Measurements from ENCODE around the gene NR6A1.

The NR6A1 gene

DNA sequence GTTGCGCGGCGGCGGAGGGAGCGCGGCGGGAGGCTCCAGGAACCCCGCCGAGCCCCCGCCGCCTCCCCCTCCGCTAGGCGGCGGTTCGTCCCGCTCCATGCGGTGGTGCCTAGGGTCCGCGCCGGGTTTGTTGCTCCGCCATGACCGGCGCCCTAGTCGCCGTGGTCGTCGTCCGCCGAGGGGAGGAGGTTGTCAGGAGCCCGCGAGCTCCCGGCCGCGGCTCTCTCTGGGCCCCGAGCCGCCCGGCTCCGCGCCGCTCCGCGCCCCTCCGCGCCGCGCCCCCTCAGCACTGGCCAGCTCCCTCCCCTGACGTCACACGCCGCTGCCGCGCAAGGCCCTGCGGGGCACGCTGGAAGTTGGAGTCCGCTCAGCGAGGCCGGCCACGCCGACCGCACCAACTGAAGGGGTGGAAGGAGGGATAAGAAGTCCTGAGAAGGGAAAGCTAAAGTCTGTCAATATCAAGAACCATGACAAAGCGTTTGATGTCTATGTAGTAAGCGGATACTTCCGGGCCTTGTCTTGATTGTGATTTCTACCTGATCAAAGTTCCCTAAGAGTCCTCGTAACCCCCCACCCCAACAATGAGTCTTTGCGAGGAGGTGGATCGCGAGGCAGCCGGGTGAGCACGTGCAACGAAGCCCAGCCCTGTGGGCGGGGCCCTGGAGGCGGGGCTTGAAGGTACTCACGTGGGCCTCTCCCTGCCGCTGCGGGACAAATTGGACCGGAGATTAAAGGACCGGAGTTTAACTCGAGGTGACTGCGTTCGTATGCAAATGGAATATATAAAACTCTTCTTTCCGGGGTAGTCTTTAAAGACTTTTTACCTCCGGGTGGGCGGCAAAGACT lies at the start of gene NR6A1:
Gene NR6A1, minus strand, starts transcription at position 291 of the 846 bp plus-strand sequence.
- peak within 1 kb of the TSS; percentile 86 for H3K4me3 Mint-ChIP-seq
- DNase-seq (peak; percentile 94), ATAC-seq (peak; percentile 93)
- H3K36me3 Mint-ChIP-seq (ENCODE audit: low read depth): no peaks in the 10 kb centered on the region
- peaks cover 68% of the 10 kb centered on the region for H3K27me3 Mint-ChIP-seq
- H3K9me3 Mint-ChIP-seq: no peaks in the 10 kb centered on the region
- H3K27ac Mint-ChIP-seq: peak within 1 kb of the TSS; percentile 92
- H3K4me1 Mint-ChIP-seq: peaks cover 42% of the 10 kb centered on the region

DNA sequence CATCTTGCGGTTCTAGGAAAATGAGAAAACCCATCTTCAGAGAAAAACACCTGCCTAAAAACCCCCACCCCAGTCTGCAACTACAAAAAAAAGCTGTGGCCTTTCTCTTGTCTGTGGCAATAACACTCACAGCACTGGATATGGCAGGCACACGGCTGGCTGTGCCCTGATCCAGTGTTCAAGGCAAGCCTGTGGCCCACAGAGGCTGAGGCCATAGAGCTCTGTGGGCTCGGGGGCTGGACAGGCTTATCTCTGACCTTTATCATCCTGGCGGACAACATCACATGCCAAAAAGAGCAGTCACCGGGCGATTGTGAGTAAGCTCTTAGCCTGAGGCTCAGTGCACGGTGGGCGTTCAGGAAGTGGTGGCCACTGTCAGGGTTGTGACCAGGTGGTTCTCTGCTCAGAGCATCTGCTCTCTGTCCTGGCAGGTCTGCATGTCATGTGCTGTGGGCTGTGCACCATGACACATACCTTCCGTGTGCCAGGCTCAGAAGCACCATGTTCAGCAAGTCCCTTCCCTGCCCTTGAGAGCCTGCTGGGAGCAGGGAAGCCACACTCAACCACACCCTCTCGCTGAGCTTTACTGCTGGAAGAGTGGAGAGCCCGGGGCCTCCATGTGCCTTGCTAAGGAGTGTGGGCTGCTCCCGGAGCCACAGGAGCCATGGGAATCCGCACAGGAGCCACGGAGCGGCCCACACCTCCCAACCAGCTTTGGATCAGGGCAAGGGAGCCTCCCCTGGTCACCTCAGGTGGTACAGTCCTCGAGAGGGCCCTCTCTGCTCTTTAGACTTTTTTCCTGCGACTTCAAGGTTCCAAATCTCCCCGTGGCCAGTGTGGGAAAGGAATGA lies 47.5 kb upstream of the NR6A1 start:
- H3K9me3 Mint-ChIP-seq: no peaks in the 10 kb centered on the region
- ATAC-seq (peak; percentile 88), DNase-seq (peak; percentile 28)
- H3K4me1 Mint-ChIP-seq: peaks cover 7% of the 10 kb centered on the region
- no peaks in the 10 kb centered on the region for H3K36me3 Mint-ChIP-seq (ENCODE audit: low read depth)
- no peak overlapping the region for H3K4me3 Mint-ChIP-seq
- H3K27ac Mint-ChIP-seq: no peak overlapping the region
- H3K27me3 Mint-ChIP-seq: peaks cover 8% of the 10 kb centered on the region

DNA sequence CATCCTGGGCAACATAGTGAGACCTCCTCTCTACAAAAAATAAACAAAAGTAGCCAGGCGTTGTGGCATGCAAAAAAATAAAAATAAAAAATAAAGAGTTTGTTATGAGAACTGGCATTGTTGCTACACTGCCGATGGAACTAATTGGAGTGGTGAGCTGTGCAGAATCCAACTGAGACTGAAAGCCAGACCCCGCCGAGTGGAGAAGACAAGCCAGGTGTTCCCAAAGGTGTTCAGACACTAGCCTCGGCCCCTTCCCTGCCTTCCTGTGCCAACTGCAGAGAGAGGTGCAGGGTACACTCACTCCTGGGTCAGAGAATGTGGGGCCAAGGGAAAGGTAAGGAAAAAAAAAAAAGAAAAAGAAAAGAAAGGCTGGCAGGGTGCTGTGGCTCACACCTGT lies 44.5 kb upstream of the NR6A1 start:
- peaks cover 10% of the 10 kb centered on the region for H3K4me1 Mint-ChIP-seq
- no peak for ATAC-seq

DNA sequence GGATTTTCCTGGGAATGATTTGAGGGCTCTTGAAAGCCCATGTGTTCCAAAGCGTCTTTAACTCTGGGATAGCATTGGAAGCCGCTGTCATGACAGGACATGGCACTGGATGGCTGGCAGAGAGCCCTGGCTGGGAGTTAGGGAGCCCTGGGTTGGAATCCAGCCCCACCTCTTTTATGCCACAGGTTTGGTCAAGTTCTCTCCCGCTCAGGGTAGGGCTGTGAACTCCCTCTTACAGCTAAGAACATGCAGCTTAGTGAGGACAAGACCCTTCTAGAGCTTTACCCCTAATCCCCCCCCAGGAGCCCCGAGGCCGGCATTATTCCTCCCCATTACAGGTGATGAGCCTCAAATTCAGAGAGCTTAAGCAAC lies 43.0 kb upstream of the NR6A1 start:
- Mint-ChIP-seq H3K4me3 (no peak overlapping the region), H3K27ac (no peak overlapping the region), H3K4me1 (peaks cover 10% of the 10 kb centered on the region), H3K9me3 (no peaks in the 10 kb centered on the region), H3K36me3 (ENCODE audit: low read depth) (no peaks in the 10 kb centered on the region), H3K27me3 (peaks cover 8% of the 10 kb centered on the region)
- ATAC-seq: no peak
- no peak for DNase-seq

More for the DNA sequence above, 44.5 kb upstream of the NR6A1 start:
- Mint-ChIP-seq H3K27me3 (peaks cover 8% of the 10 kb centered on the region), H3K9me3 (no peaks in the 10 kb centered on the region), H3K27ac (no peak overlapping the region), H3K4me3 (no peak overlapping the region), H3K36me3 (ENCODE audit: low read depth) (no peaks in the 10 kb centered on the region)
- DNase-seq: no peak

DNA sequence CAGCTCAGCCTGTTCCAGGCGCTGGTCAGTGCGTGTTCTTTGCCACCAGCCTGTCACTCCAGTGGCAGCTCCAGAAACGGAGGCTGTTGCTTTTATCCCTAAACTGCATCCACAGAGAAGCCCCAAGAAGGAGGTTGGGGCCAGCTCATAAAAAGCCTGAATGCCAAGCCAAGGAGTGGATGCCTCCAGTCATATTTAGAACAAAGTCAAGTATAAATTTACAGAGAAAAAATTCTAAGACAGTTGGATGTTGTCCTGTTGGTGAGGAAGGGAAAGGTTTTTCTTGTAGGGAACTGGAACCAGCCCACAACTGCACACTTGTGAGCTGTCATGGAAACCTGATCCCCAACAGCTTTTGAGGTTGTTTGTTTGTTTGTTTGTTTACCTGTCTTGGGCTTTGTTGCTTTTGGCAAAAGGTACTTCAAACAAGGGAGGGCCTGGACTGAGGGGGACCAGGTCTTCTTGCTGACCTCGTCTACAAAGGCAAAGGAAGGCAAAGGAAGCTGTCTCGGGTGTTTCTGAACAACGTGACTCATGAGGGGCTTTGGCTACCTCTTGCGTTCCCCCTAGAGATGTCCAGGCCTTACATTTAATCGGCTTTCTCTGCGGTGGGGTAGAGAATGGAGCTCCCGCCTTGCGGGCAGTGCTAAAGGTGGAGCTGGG lies 42.5 kb upstream of the NR6A1 start:
- Mint-ChIP-seq H3K27me3 (peaks cover 8% of the 10 kb centered on the region), H3K27ac (no peak overlapping the region), H3K4me3 (no peak overlapping the region), H3K36me3 (ENCODE audit: low read depth) (no peaks in the 10 kb centered on the region), H3K4me1 (peaks cover 9% of the 10 kb centered on the region), H3K9me3 (no peaks in the 10 kb centered on the region)
- no peak for DNase-seq
- no peak for ATAC-seq

DNA sequence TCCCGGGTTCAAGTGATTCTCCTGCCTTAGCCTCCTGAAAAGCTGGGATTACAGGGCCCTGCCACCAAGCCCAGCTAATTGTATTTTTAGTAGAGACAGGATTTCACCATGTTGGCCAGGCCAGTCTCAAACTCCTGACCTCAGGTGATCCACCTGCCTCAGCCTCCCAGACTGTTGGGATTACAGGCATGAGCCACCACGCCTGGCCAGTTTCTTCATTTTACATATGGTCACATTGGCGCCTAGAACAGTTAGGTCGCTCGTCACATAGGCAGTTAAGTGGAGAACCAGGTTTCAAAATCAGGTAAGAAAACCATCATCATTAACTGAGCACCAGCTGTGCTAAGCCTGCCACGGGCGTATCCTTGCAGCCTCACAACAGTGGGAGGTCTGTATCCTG lies 41.9 kb upstream of the NR6A1 start:
- H3K4me1 Mint-ChIP-seq: peaks cover 3% of the 10 kb centered on the region
- no peak overlapping the region for H3K4me3 Mint-ChIP-seq
- DNase-seq (no peak), ATAC-seq (no peak)
- peaks cover 9% of the 10 kb centered on the region for H3K27me3 Mint-ChIP-seq
- no peak overlapping the region for H3K27ac Mint-ChIP-seq
- no peaks in the 10 kb centered on the region for H3K9me3 Mint-ChIP-seq
- H3K36me3 Mint-ChIP-seq (ENCODE audit: low read depth): no peaks in the 10 kb centered on the region

GRCh38 chr9:124812441-124812876 lies 41.3 kb upstream of the NR6A1 start:
- ATAC-seq: no peak
- Mint-ChIP-seq H3K9me3 (no peaks in the 10 kb centered on the region), H3K27me3 (peaks cover 7% of the 10 kb centered on the region), H3K4me3 (no peak overlapping the region), H3K27ac (no peak overlapping the region), H3K4me1 (peaks cover 3% of the 10 kb centered on the region), H3K36me3 (ENCODE audit: low read depth) (no peaks in the 10 kb centered on the region)
- DNase-seq: peak; percentile 17

DNA sequence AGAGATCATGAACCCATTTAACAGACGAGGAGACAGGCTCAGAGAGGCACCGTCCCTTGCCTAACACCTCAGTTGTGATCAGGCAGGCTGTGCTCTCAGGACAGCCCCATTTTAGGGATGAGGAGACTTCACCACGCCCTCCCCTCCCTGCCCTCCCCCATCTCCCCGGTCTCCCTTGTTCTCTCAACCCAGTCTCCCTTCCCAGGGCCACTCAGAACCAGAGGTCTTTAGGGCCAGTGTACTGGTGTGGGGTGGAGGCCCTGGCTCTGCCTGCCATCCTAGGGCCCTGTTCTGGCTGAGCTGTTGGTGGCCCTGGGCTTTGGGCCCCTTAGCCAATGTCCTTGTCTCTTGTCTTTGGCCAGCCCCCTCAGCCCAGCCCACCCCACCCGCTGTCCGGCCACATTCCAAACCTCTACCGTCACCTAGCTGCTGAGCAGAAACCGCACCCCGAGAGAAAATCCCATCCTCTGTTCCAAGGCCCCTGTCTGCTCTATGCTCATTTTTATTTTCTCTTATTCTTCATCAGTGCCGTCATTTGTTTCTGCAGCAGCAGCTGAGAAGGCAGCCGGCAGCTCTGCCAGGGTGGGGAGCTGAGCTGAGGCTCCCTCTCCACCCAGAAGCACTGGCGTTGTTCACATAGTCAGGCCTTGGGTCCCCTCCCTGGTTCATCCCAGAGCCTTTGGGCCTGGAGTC lies 39.7 kb upstream of the NR6A1 start:
- peaks cover 2% of the 10 kb centered on the region for H3K27me3 Mint-ChIP-seq
- ATAC-seq (no peak), DNase-seq (no peak)
- no peaks in the 10 kb centered on the region for H3K36me3 Mint-ChIP-seq (ENCODE audit: low read depth)
- H3K4me1 Mint-ChIP-seq: peaks cover 3% of the 10 kb centered on the region
- H3K4me3 Mint-ChIP-seq: no peak overlapping the region
- no peak overlapping the region for H3K27ac Mint-ChIP-seq
- H3K9me3 Mint-ChIP-seq: no peaks in the 10 kb centered on the region

- no peak for DNase-seq
- no peak overlapping the region for H3K27ac Mint-ChIP-seq
- no peaks in the 10 kb centered on the region for H3K9me3 Mint-ChIP-seq
- H3K27me3 Mint-ChIP-seq: peaks cover 2% of the 10 kb centered on the region
- peaks cover 3% of the 10 kb centered on the region for H3K4me1 Mint-ChIP-seq
- no peak for ATAC-seq
- H3K4me3 Mint-ChIP-seq: no peak overlapping the region
- H3K36me3 Mint-ChIP-seq (ENCODE audit: low read depth): no peaks in the 10 kb centered on the region
Observed at GRCh38 chr9:124809741-124810500, 38.8 kb upstream of the NR6A1 start.

GRCh38 chr9:124809211-124809610 lies 38.1 kb upstream of the NR6A1 start:
- Mint-ChIP-seq H3K4me3 (no peak overlapping the region), H3K27me3 (peaks cover 2% of the 10 kb centered on the region), H3K4me1 (peaks cover 3% of the 10 kb centered on the region), H3K36me3 (ENCODE audit: low read depth) (no peaks in the 10 kb centered on the region), H3K9me3 (no peaks in the 10 kb centered on the region), H3K27ac (no peak overlapping the region)
- no peak for DNase-seq
- ATAC-seq: no peak

- peaks cover 2% of the 10 kb centered on the region for H3K27me3 Mint-ChIP-seq
- peaks cover 3% of the 10 kb centered on the region for H3K4me1 Mint-ChIP-seq
- DNase-seq (no peak), ATAC-seq (no peak)
- no peaks in the 10 kb centered on the region for H3K9me3 Mint-ChIP-seq
- H3K4me3 Mint-ChIP-seq: no peak overlapping the region
- H3K27ac Mint-ChIP-seq: no peak overlapping the region
- H3K36me3 Mint-ChIP-seq (ENCODE audit: low read depth): no peaks in the 10 kb centered on the region
Observed at GRCh38 chr9:124808246-124808956, 37.3 kb upstream of the NR6A1 start.

GRCh38 chr9:124805186-124805585 lies 34.1 kb upstream of the NR6A1 start:
- ATAC-seq (no peak), DNase-seq (no peak)
- Mint-ChIP-seq H3K9me3 (no peaks in the 10 kb centered on the region), H3K4me1 (peaks cover 6% of the 10 kb centered on the region), H3K27me3 (peaks cover 2% of the 10 kb centered on the region), H3K36me3 (ENCODE audit: low read depth) (no peaks in the 10 kb centered on the region), H3K27ac (no peak overlapping the region), H3K4me3 (no peak overlapping the region)

DNA sequence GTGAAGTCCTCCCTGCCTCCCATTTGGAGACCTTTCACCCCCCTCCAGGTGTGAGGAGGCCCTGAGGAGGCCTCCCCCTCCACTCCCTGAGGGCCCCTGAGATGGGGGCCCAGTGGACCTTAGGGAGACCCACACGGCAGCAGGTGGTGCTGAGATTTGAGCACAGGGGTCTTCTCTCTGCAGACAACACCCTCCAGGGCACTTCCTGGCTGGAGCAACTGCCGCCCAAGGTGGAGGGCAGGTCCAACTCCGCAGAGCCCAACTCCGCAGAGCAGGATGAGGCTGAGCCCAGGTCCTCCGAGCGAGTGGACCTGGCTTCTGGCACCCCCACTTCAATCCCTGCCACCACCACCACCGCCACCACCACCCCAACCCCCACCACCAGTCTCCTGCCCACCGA lies 32.8 kb upstream of the NR6A1 start:
- H3K36me3 Mint-ChIP-seq (ENCODE audit: low read depth): no peaks in the 10 kb centered on the region
- no peak overlapping the region for H3K27ac Mint-ChIP-seq
- H3K4me3 Mint-ChIP-seq: no peak overlapping the region
- H3K9me3 Mint-ChIP-seq: no peaks in the 10 kb centered on the region
- peaks cover 8% of the 10 kb centered on the region for H3K4me1 Mint-ChIP-seq
- H3K27me3 Mint-ChIP-seq: peaks cover 2% of the 10 kb centered on the region
- DNase-seq: no peak
- no peak for ATAC-seq
